Measurements from ENCODE around the gene PSMD3.
A peak's percentile ranks its signal among the peaks of the same experiment; 100 is the strongest.

The PSMD3 gene

GRCh38 chr17:39980351-39981206 is at the start of gene PSMD3:
TSS of gene PSMD3 (plus strand) at chr17:39980807. CDS start at chr17:39980971, 164 bp downstream.
- ATAC-seq (replicated peaks; ENCODE audit: extremely low read depth, poor library complexity, severe bottlenecking) (peak; percentile 98), DNase-seq (ENCODE audit: low spot score in 2 of 2) (peak; percentile 96 to 99)
- peak within 1 kb of the TSS; percentile 96 for H3K27ac Mint-ChIP-seq (ENCODE audit: low read depth)
- H3K4me3 Mint-ChIP-seq: peak within 1 kb of the TSS; percentile 91
- no peaks in the 10 kb centered on the region for H3K27me3 Mint-ChIP-seq
- no peaks in the 10 kb centered on the region for H3K9me3 Mint-ChIP-seq
- peaks cover 23% of the 10 kb centered on the region for H3K36me3 Mint-ChIP-seq (ENCODE audit: insufficient read depth)
- peaks cover 26% of the 10 kb centered on the region for H3K4me1 Mint-ChIP-seq

DNA sequence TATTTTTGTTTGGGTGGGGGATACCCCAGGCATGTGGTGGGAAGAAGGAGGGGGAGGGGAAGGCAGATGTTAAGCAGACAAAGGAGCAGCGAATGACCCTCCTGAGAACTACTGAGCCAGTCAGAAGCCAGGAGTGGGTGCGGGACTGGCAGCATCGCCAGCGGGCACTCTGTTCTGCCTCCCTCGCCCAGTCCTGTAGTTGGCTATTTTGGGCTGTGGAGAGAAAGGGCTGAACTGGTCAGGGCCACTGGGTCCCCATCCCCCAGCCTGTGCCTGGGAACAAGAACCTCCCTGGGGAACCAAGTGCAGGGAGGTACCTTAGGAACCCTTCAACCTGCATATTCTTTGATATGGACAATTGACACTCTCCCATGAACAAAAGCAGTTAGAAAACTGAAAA is 46.7 kb upstream of the PSMD3 start:
- no peaks in the 10 kb centered on the region for H3K4me1 Mint-ChIP-seq

DNA sequence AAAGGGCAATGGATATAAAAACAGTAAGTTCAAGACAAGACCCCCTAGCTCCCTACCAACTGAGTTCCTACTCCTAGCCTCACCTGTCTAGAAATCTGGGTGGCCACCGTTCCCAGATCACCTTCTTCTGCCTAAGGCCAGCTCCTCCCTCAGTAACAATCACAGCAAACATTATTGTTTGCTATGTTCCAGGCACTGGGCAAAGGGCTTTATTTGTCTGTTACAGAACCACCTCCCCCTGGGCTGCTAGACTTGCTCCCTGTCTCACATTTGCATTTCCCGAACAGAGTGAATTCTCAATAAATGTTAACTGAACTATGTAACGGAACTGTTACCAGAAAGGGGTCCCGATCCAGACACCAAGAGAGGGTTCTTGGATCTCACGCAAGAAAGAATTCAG is 46.3 kb upstream of the PSMD3 start:
- ATAC-seq (replicated peaks; ENCODE audit: extremely low read depth, poor library complexity, severe bottlenecking) (no peak), DNase-seq (ENCODE audit: low spot score in 2 of 2) (no peak)
- Mint-ChIP-seq H3K27me3 (no peaks in the 10 kb centered on the region), H3K4me1 (peaks cover under 1% of the 10 kb centered on the region), H3K4me3 (no peak overlapping the region), H3K36me3 (ENCODE audit: insufficient read depth) (no peaks in the 10 kb centered on the region), H3K27ac (ENCODE audit: low read depth) (no peak overlapping the region), H3K9me3 (no peaks in the 10 kb centered on the region)

More for the DNA sequence above, 46.7 kb upstream of the PSMD3 start:
- no peak for DNase-seq (ENCODE audit: low spot score in 2 of 2)
- no peak for ATAC-seq (replicated peaks; ENCODE audit: extremely low read depth, poor library complexity, severe bottlenecking)
- H3K4me3 Mint-ChIP-seq: no peak overlapping the region
- H3K27me3 Mint-ChIP-seq: no peaks in the 10 kb centered on the region
- H3K9me3 Mint-ChIP-seq: no peaks in the 10 kb centered on the region
- H3K36me3 Mint-ChIP-seq (ENCODE audit: insufficient read depth): no peaks in the 10 kb centered on the region
- no peak overlapping the region for H3K27ac Mint-ChIP-seq (ENCODE audit: low read depth)

DNA sequence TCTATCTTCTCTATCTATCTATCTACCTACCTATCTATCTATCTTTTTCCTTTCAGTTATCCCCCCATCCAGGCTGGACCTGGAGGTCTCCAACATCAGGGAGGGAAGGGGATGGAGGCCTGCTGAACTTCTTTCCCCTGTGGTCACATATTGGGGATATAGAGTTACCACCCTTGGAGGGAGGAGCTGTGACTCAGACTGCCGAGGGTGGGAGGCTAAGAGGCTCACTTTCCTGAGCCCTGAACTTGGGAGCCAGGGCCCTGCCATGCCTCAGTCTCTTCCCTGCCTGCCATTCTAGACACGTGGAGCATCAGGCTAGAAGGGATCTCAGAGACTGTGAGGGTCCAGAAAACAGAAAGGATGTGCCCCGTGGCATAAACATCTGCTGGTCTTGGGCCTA is 44.7 kb upstream of the PSMD3 start:
- no peak overlapping the region for H3K27ac Mint-ChIP-seq (ENCODE audit: low read depth)

DNA sequence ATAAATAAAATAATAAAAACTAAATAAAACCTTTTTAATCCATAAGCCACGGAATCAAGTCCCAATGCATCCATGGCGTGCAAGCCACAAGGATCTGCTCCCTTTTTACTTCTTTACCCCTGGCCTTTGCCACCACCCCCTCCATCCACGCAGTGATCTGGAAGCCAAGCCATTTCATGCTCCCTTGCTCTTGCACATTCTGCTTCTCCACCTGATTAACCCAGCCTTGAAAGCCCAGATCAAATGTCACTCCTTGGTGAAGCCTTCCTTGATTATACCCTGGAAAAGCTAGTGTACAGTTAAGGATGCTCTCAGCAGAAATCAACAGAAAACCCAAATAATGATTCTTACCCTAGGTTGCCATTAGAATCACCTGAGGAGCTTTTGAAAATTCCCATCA is 43.2 kb upstream of the PSMD3 start:
- Mint-ChIP-seq H3K4me3 (no peak overlapping the region), H3K4me1 (peaks cover 6% of the 10 kb centered on the region), H3K9me3 (no peaks in the 10 kb centered on the region), H3K36me3 (ENCODE audit: insufficient read depth) (no peaks in the 10 kb centered on the region), H3K27me3 (no peaks in the 10 kb centered on the region), H3K27ac (ENCODE audit: low read depth) (no peak overlapping the region)
- ATAC-seq (replicated peaks; ENCODE audit: extremely low read depth, poor library complexity, severe bottlenecking) (no peak), DNase-seq (ENCODE audit: low spot score in 2 of 2) (no peak)

More for the DNA sequence above, 44.7 kb upstream of the PSMD3 start:
- Mint-ChIP-seq H3K27me3 (no peaks in the 10 kb centered on the region), H3K4me3 (no peak overlapping the region), H3K9me3 (no peaks in the 10 kb centered on the region), H3K36me3 (ENCODE audit: insufficient read depth) (no peaks in the 10 kb centered on the region), H3K4me1 (peaks cover 6% of the 10 kb centered on the region)
- DNase-seq (ENCODE audit: low spot score in 2 of 2): no peak
- ATAC-seq (replicated peaks; ENCODE audit: extremely low read depth, poor library complexity, severe bottlenecking): no peak

- H3K4me1 Mint-ChIP-seq: peaks cover 6% of the 10 kb centered on the region
- H3K4me3 Mint-ChIP-seq: no peak overlapping the region
- H3K27ac Mint-ChIP-seq (ENCODE audit: low read depth): no peak overlapping the region
- no peaks in the 10 kb centered on the region for H3K9me3 Mint-ChIP-seq
- H3K27me3 Mint-ChIP-seq: no peaks in the 10 kb centered on the region
- ATAC-seq (replicated peaks; ENCODE audit: extremely low read depth, poor library complexity, severe bottlenecking) (no peak), DNase-seq (ENCODE audit: low spot score in 2 of 2) (no peak)
- no peaks in the 10 kb centered on the region for H3K36me3 Mint-ChIP-seq (ENCODE audit: insufficient read depth)
These were observed 42.3 kb upstream of the PSMD3 start for GRCh38 chr17:39938140-39938869.

DNA sequence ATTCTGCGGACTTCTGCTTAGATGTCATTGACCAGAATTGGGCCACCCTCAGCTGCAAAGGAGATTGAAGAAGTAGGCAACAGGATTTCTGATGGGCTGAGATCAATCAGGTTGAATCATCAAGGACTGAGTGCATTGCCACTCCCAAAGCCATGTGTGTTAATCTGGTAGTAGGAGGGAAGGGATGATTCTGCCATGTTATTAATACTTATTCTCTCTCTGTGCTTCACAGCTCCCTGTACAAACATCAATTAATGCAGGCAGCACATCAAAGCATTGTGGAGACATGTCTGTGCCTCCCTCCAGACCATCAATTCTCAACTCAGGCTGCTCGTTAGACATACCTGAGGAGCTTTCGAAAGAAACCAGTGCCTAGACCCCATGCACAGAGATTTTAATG is 41.5 kb upstream of the PSMD3 start:
- no peaks in the 10 kb centered on the region for H3K36me3 Mint-ChIP-seq (ENCODE audit: insufficient read depth)
- H3K27ac Mint-ChIP-seq (ENCODE audit: low read depth): no peak overlapping the region

DNA sequence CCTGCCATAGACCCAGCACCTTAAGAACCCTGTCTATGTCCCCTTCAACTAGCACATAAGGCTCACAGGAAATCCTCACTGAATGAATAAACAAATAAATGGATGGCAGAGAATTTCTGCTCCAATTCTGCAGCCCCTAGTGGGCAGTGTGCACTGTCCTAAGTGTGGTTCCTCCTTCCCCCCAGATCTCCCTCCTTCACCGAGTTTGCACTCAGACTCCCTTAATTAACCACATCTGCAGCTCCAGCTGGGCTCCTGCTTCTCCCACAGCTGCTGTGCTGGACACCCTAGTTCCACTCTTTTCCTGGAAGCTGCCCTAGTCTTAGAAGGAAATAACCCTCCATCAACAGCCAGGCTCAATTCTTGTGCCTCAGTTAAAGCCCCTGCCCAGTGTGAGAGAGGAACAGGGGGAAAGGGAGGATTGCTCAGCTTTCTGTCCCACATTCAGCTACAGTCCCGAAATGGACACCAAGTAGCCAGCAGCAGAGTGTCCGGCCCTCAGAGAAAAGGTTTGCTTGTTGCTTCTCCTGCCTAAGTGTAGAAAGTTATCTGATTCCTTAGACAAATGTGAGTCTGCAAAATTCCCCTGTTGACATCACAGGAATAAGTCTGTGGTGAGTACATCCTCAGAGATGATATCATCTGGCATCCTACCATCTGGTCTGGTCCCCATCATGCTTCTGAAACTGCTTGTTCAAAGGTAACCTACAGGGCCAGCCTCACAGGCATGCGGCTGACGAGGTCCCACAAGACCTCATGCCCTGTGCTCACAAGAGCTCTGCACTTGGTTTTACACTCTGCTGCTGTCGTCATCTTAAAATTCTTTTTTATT is 40.8 kb upstream of the PSMD3 start:
- H3K27ac Mint-ChIP-seq (ENCODE audit: low read depth): no peak overlapping the region
- DNase-seq (ENCODE audit: low spot score in 2 of 2): no peak
- no peaks in the 10 kb centered on the region for H3K27me3 Mint-ChIP-seq
- no peaks in the 10 kb centered on the region for H3K9me3 Mint-ChIP-seq
- peaks cover 6% of the 10 kb centered on the region for H3K4me1 Mint-ChIP-seq
- no peaks in the 10 kb centered on the region for H3K36me3 Mint-ChIP-seq (ENCODE audit: insufficient read depth)
- H3K4me3 Mint-ChIP-seq: no peak overlapping the region
- peak; percentile 58 for ATAC-seq (replicated peaks; ENCODE audit: extremely low read depth, poor library complexity, severe bottlenecking)

More for the DNA sequence above, 41.5 kb upstream of the PSMD3 start:
- DNase-seq (ENCODE audit: low spot score in 2 of 2) (no peak), ATAC-seq (replicated peaks; ENCODE audit: extremely low read depth, poor library complexity, severe bottlenecking) (no peak)
- Mint-ChIP-seq H3K9me3 (no peaks in the 10 kb centered on the region), H3K4me1 (peaks cover 6% of the 10 kb centered on the region), H3K4me3 (no peak overlapping the region), H3K27me3 (no peaks in the 10 kb centered on the region)

DNA sequence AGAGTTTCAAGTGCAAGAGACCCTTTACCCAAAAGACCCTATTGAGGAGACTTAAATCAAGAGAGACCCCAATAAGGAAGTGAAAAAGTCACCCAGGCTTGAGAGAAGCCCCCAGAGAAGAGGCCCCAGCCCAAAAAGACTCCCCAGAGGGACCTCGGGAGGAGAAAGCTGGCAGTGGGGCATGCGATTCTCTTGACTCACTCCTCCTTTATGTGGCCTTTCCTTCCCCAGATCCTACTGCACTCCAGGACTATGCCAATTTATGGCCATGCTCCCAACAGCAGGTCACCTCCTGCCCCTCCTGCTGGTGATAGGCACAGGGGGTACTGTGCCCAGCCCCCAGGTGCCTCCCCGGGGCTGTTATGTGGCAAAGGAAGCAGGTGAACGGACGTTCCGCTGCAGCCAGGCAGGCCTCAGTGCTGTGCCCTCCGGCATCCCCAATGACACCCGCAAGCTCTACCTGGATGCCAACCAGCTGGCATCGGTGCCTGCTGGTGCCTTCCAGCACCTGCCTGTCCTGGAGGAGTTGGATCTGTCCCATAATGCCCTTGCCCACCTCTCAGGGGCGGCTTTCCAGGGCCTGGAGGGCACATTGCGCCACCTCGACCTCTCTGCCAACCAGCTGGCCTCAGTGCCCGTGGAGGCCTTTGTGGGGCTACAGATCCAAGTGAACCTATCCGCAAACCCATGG is 36.8 kb upstream of the PSMD3 start:
- H3K27ac Mint-ChIP-seq (ENCODE audit: low read depth): no peak overlapping the region
- H3K9me3 Mint-ChIP-seq: no peaks in the 10 kb centered on the region
- H3K4me3 Mint-ChIP-seq: no peak overlapping the region
- no peaks in the 10 kb centered on the region for H3K36me3 Mint-ChIP-seq (ENCODE audit: insufficient read depth)
- DNase-seq (ENCODE audit: low spot score in 2 of 2): no peak
- H3K27me3 Mint-ChIP-seq: no peaks in the 10 kb centered on the region
- no peak for ATAC-seq (replicated peaks; ENCODE audit: extremely low read depth, poor library complexity, severe bottlenecking)
- peaks cover 6% of the 10 kb centered on the region for H3K4me1 Mint-ChIP-seq

- DNase-seq (ENCODE audit: low spot score in 2 of 2): no peak
- Mint-ChIP-seq H3K27ac (ENCODE audit: low read depth) (no peak overlapping the region), H3K27me3 (no peaks in the 10 kb centered on the region), H3K36me3 (ENCODE audit: insufficient read depth) (no peaks in the 10 kb centered on the region), H3K9me3 (no peaks in the 10 kb centered on the region), H3K4me1 (peaks cover 6% of the 10 kb centered on the region), H3K4me3 (no peak overlapping the region)
- no peak for ATAC-seq (replicated peaks; ENCODE audit: extremely low read depth, poor library complexity, severe bottlenecking)
These were observed 36.3 kb upstream of the PSMD3 start for GRCh38 chr17:39944393-39944711.

DNA sequence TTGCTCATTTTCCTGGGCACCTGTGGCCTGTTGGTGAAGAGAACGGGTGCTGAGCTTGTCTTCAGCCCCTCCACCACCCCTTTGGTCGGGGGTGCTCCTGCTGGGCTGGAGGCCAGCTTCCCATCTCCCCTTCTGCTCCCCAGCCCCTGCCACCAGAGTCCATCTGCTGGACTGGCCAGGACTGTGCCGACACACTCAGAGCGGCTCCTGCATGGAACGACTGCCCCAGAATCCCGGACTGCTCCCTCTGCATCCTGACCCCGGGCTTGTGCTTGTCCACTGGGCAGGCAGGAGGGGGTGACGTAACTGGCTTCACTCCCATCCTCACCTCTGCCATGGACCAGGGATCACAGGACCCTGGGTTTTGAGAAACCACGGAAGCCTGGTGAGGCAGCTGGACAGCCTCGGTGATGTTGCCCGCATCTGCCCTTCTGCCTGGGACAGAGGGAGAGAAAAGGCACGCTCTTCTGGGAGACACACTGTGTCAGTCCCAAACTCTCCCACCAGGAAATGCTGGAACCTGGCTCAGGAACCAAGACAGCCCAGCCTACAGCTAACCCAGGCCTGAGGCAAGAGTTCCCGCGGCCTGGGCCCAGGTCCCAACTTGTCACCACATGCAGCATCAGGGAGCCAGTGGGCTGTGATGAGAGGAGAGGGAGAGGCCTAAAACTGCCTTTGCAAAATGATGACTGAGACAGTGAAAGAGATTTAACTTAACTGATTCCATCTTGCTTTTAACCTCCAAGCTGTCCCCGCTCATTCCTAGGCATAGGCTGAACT is 33.9 kb upstream of the PSMD3 start:
- no peak for DNase-seq (ENCODE audit: low spot score in 2 of 2)
- H3K27ac Mint-ChIP-seq (ENCODE audit: low read depth): no peak overlapping the region

More for the DNA sequence above, 33.9 kb upstream of the PSMD3 start:
- no peak overlapping the region for H3K4me3 Mint-ChIP-seq
- H3K4me1 Mint-ChIP-seq: no peaks in the 10 kb centered on the region
- no peaks in the 10 kb centered on the region for H3K27me3 Mint-ChIP-seq
- H3K9me3 Mint-ChIP-seq: no peaks in the 10 kb centered on the region
- H3K36me3 Mint-ChIP-seq (ENCODE audit: insufficient read depth): no peaks in the 10 kb centered on the region
- no peak for ATAC-seq (replicated peaks; ENCODE audit: extremely low read depth, poor library complexity, severe bottlenecking)

Data from central memory CD8-positive, alpha-beta T cell (primary cell).